Nephron (organoid): ENCODE results near the gene ITPK1.
A peak's percentile ranks its signal among the peaks of the same experiment; 100 is the strongest.

Experiments used
- H3K27ac Mint-ChIP-seq, 3 experiments: 2 replicates each; pipeline ENCODE4 v1.8.0; 2020; ENCODE audit warnings: mixed read lengths in 3 of 3, mild to moderate bottlenecking in 2 of 3, moderate library complexity in 1 of 3
- H3K27me3 Mint-ChIP-seq: 2 replicates; pipeline ENCODE4 v1.8.0; 2021; ENCODE audit warnings: low read depth, mild to moderate bottlenecking, moderate library complexity, mixed read lengths
- H3K36me3 Mint-ChIP-seq: 2 replicates; pipeline ENCODE4 v1.8.0; 2020; ENCODE audit warnings: low read depth, mixed read lengths
- H3K4me1 Mint-ChIP-seq: 2 replicates; pipeline ENCODE4 v1.8.0; 2020; ENCODE audit warnings: mixed read lengths
- H3K4me3 Mint-ChIP-seq, 3 experiments: 2 replicates each; pipeline ENCODE4 v1.8.0; 2020; ENCODE audit warnings: mild to moderate bottlenecking in 3 of 3, mixed read lengths in 3 of 3, moderate library complexity in 2 of 3
- H3K9me3 Mint-ChIP-seq: 2 replicates; pipeline ENCODE4 v1.8.0; 2020; ENCODE audit warnings: mixed read lengths
- CTCF ChIP-seq, 3 experiments: fragments of 200-600 bp; sonication (generic); IDR thresholded peaks; one replicate each; pipeline ENCODE4 v1.5.0; 2021; ENCODE audit warnings: antibody characterized with exemption in 3 of 3; ENCODE audit not compliant: unreplicated experiment in 3 of 3

ITPK1 gene

DNA sequence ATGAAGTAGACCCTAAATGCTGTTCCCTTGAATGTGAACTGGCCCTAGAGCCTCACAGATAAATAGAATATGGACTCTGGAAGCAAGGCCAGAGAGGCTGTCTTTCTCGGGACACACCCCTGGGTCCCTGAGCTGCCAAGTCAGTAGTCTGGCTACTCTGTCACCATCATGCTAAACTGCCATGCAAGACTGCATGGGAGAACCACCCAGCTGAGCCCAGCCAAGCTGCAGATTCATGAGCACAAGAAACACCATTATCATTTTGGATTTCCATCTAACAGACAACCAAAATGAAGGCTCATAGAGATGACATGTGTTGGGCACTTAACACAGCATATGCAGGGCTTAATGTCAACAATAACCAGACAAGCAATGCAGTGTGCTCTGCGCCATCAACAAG lies 139.5 kb downstream of the ITPK1 start:
- no peak for TF ChIP-seq CTCF (IDR thresholded peaks at IDR 0.05; ENCODE audit: unreplicated experiment in 3 of 3)
- no peak overlapping the region for H3K27ac Mint-ChIP-seq
- H3K27me3 Mint-ChIP-seq, result peaks cover 3% of the 10 kb centered on the region
- peaks cover 52% of the 10 kb centered on the region for H3K36me3 Mint-ChIP-seq
- no peak overlapping the region for H3K4me3 Mint-ChIP-seq
- H3K4me1 Mint-ChIP-seq, result peaks cover 15% of the 10 kb centered on the region
- H3K9me3 Mint-ChIP-seq, result peaks cover 45% of the 10 kb centered on the region

- TF ChIP-seq CTCF (IDR thresholded peaks at IDR 0.05; ENCODE audit: unreplicated experiment in 3 of 3), result no peak
- Mint-ChIP-seq H3K4me1 (peaks cover 23% of the 10 kb centered on the region), H3K4me3 (no peak overlapping the region), H3K9me3 (peaks cover 40% of the 10 kb centered on the region), H3K27me3 (peaks cover 3% of the 10 kb centered on the region), H3K27ac (no peak overlapping the region), H3K36me3 (peaks cover 42% of the 10 kb centered on the region)
Observed at GRCh38 chr14:92974541-92975345, 141.0 kb downstream of the ITPK1 start.

GRCh38 chr14:92973798-92974372 lies 141.8 kb downstream of the ITPK1 start:
- peaks cover 32% of the 10 kb centered on the region for H3K4me1 Mint-ChIP-seq
- no peak overlapping the region for H3K4me3 Mint-ChIP-seq
- peaks cover 3% of the 10 kb centered on the region for H3K27me3 Mint-ChIP-seq
- peaks cover 32% of the 10 kb centered on the region for H3K9me3 Mint-ChIP-seq
- H3K36me3 Mint-ChIP-seq, result peaks cover 34% of the 10 kb centered on the region
- no peak for TF ChIP-seq CTCF (IDR thresholded peaks at IDR 0.05; ENCODE audit: unreplicated experiment in 3 of 3)
- no peak overlapping the region for H3K27ac Mint-ChIP-seq

DNA sequence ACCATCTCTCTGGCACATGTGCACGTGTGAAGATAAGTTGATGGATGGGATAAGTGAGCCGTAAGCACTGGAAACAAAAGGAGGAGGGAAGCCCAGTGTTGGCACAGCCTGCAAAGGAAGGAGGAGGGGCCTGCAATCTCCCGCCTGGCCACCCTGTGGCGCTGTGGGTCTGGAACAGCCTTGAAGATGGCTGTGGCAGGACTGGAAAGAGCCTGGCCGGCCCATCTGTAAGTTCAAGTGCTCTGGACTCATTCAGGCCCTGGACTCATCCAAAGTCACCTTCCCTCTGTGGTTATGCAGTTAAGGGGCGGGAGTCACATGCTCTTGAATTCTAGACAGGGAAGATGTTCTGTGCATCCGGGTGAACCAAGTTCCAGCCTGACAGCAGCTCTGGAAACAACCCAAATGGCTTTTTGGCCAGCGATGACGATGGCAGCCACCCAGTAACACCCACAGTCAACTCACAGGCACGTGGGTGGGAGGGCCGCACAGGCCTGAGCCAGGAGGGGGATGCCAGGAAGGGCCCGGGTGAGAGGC lies 142.4 kb downstream of the ITPK1 start:
- H3K9me3 Mint-ChIP-seq, result peaks cover 28% of the 10 kb centered on the region
- H3K4me1 Mint-ChIP-seq, result peaks cover 34% of the 10 kb centered on the region
- TF ChIP-seq CTCF (IDR thresholded peaks at IDR 0.05; ENCODE audit: unreplicated experiment in 3 of 3), result peak; percentile 16 to 33 (median 21)
- no peak overlapping the region for H3K4me3 Mint-ChIP-seq
- H3K27me3 Mint-ChIP-seq, result peaks cover 3% of the 10 kb centered on the region
- peaks cover 31% of the 10 kb centered on the region for H3K36me3 Mint-ChIP-seq
- peak overlapping the region in 1 of 3 experiments; percentile 12 for H3K27ac Mint-ChIP-seq

- Mint-ChIP-seq H3K36me3 (peaks cover 15% of the 10 kb centered on the region), H3K9me3 (peaks cover 13% of the 10 kb centered on the region), H3K27ac (no peak overlapping the region), H3K27me3 (peaks cover 3% of the 10 kb centered on the region), H3K4me1 (peaks cover 38% of the 10 kb centered on the region), H3K4me3 (no peak overlapping the region)
- no peak for TF ChIP-seq CTCF (IDR thresholded peaks at IDR 0.05; ENCODE audit: unreplicated experiment in 3 of 3)
Observed at GRCh38 chr14:92971601-92972180, 144.0 kb downstream of the ITPK1 start.
